Measurements from ENCODE around the gene DCLK3. TPM values are rescaled to one million over a fixed set of nuclear protein-coding genes. Genes with fewer than 3 reads are reported as not detected.

Gene DCLK3
- total and polyA plus RNA-seq, 2 donors (not counting 1 experiment from before 2014, with no cell fraction given), result not detected

DNA sequence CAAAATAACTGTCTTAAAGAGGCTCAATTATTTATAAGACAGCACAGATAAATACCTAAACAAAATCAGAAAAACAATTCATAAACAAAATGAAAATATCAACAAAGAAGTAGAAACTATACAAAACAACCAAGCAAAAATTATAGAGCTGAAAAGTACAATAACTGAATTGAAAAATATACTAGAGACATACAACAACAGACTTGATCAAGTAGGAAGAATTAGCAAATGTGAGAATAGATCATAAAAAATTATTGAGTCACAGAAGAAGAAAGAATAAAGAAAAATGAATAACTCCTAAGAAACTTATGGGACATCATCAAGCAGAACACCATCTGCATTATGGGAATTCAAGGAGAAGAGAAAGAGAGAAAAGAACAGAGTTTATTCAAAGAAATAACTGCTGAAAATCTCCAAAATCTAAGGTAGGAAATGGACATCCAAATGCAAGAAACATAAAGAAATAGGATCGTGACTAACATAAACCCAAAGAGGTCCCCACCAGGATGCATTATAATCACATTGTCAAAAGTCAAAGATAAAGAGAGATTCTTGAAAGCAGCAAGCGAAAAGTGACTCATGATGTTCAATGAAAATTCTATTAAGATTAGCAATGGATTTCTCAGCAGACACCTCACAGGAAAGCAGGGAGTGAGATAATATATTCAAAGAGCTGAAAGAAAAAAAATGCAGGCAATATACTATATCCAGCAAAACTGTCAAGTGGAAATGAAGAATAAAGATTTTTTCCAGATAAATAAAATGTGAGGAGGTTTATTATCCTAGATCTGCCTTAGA, 85.9 kb downstream of the DCLK3 start:
- Histone ChIP-seq H3K79me2 (ENCODE audit: control insufficient read depth, insufficient read depth, low read length) (no peaks in the 10 kb centered on the region), H2AFZ (ENCODE audit: insufficient read depth, low read depth, low read length, poor library complexity, severe bottlenecking) (no peak overlapping the region), H3K36me3 (replicated peaks in 1 of 2; ENCODE audit: control extremely low read depth in 1 of 2, control insufficient read depth in 1 of 2, extremely low read depth in 1 of 2, insufficient read depth in 2 of 2, low read length in 1 of 2) (no peaks in the 10 kb centered on the region), H3K9ac (ENCODE audit: low read length) (no peak overlapping the region), H3K9me3 (ENCODE audit: control extremely low read depth in 1 of 3, control insufficient read depth in 2 of 3, insufficient read depth in 1 of 3, low read length in 2 of 3) (peaks cover 11 to 37% (median 16%) of the 10 kb centered on the region in 3 donors), H3K4me1 (ENCODE audit: control insufficient read depth in 2 of 2, insufficient read depth in 2 of 2, low read length in 2 of 2) (peaks cover 0 to 5% of the 10 kb centered on the region in 2 donors), H3K27ac (ENCODE audit: low read length in 2 of 2) (no peak overlapping the region), H3K4me2 (replicated peaks; ENCODE audit: low read depth, low read length, poor library complexity, severe bottlenecking) (no peak overlapping the region), H4K20me1 (ENCODE audit: control insufficient read depth, insufficient read depth, low read length, poor library complexity, severe bottlenecking) (no peaks in the 10 kb centered on the region), H3K4me3 (ENCODE audit: control extremely low read depth in 1 of 5, extremely low read depth in 1 of 5, insufficient read depth in 1 of 5, low read depth in 2 of 5, low read length in 4 of 5) (no peak overlapping the region), H3K27me3 (replicated peaks in 1 of 4; ENCODE audit: control extremely low read depth in 1 of 4, control insufficient read depth in 3 of 4, insufficient read depth in 4 of 4, low read length in 3 of 4) (no peaks in the 10 kb centered on the region)
- TF ChIP-seq CTCF (IDR thresholded peaks at IDR 0.05) (no peak), EZH2 (IDR thresholded peaks at IDR 0.05; ENCODE audit: borderline replicate concordance, insufficient read depth, low read depth, low read length, poor library complexity, severe bottlenecking) (no peak)
- Mint-ChIP-seq H3K4me3 (no peak overlapping the region), H3K27me3 (no peaks in the 10 kb centered on the region), H3K27ac (no peak overlapping the region), H3K4me1 (peaks cover 8% of the 10 kb centered on the region), H3K9me3 (ENCODE audit: insufficient read depth) (peaks cover 10% of the 10 kb centered on the region)
- no CpG with 5 or more reads among the region's 2 CpGs for WGBS (ENCODE audit: insufficient coverage)
- ChIA-PET POLR2A (no interaction called here), CTCF (no interaction called here)
- intact Hi-C loops (cut with micrococcal nuclease), result no loop called here
- DNase-seq, result no peak
- no peak for ATAC-seq (ENCODE audit: low read depth)

GRCh38 chr3:36677331-36678007, 86.9 kb downstream of the DCLK3 start:
- no peak for ATAC-seq (ENCODE audit: low read depth)
- Mint-ChIP-seq H3K4me3 (no peak overlapping the region), H3K4me1 (peaks cover 8% of the 10 kb centered on the region), H3K27me3 (no peaks in the 10 kb centered on the region), H3K9me3 (ENCODE audit: insufficient read depth) (peaks cover 10% of the 10 kb centered on the region), H3K27ac (no peak overlapping the region)
- no peak overlapping the region for H2AFZ ChIP-seq (ENCODE audit: insufficient read depth, low read depth, low read length, poor library complexity, severe bottlenecking)
- H3K79me2 ChIP-seq (ENCODE audit: control insufficient read depth, insufficient read depth, low read length), result no peaks in the 10 kb centered on the region
- 71% methylated on average over 1 of the region's 2 CpGs for WGBS (ENCODE audit: insufficient coverage)
- no peak overlapping the region for H3K4me3 ChIP-seq (ENCODE audit: control extremely low read depth in 1 of 5, extremely low read depth in 1 of 5, insufficient read depth in 1 of 5, low read depth in 2 of 5, low read length in 4 of 5)
- no peaks in the 10 kb centered on the region for H4K20me1 ChIP-seq (ENCODE audit: control insufficient read depth, insufficient read depth, low read length, poor library complexity, severe bottlenecking)
- intact Hi-C loops (cut with micrococcal nuclease), result no loop called here
- H3K4me2 ChIP-seq (replicated peaks; ENCODE audit: low read depth, low read length, poor library complexity, severe bottlenecking), result no peak overlapping the region
- H3K36me3 ChIP-seq (replicated peaks in 1 of 2; ENCODE audit: control extremely low read depth in 1 of 2, control insufficient read depth in 1 of 2, extremely low read depth in 1 of 2, insufficient read depth in 2 of 2, low read length in 1 of 2), result no peaks in the 10 kb centered on the region
- TF ChIP-seq CTCF (IDR thresholded peaks at IDR 0.05) (no peak), EZH2 (IDR thresholded peaks at IDR 0.05; ENCODE audit: borderline replicate concordance, insufficient read depth, low read depth, low read length, poor library complexity, severe bottlenecking) (no peak)
- peaks cover 0 to 5% of the 10 kb centered on the region in 2 donors for H3K4me1 ChIP-seq (ENCODE audit: control insufficient read depth in 2 of 2, insufficient read depth in 2 of 2, low read length in 2 of 2)
- ChIA-PET POLR2A (no interaction called here), CTCF (no interaction called here)
- peaks cover 11 to 37% (median 16%) of the 10 kb centered on the region in 3 donors for H3K9me3 ChIP-seq (ENCODE audit: control extremely low read depth in 1 of 3, control insufficient read depth in 2 of 3, insufficient read depth in 1 of 3, low read length in 2 of 3)
- no peak overlapping the region for H3K9ac ChIP-seq (ENCODE audit: low read length)
- no peaks in the 10 kb centered on the region for H3K27me3 ChIP-seq (replicated peaks in 1 of 4; ENCODE audit: control extremely low read depth in 1 of 4, control insufficient read depth in 3 of 4, insufficient read depth in 4 of 4, low read length in 3 of 4)
- DNase-seq, result peak; percentile 5
- H3K27ac ChIP-seq (ENCODE audit: low read length in 2 of 2), result no peak overlapping the region

Data from B cell (primary cell).